HFF-Myc (cell line): ENCODE measurements around the gene TRIM32.
A peak's percentile ranks its signal among the peaks of the same experiment; 100 is the strongest.

Experiments
- DNase-seq: peaks from one replicate; pipeline ENCODE4 v3.0.0-alpha.2; 2011; ENCODE audit warnings: low read depth; ENCODE audit errors: extremely low read depth
- H3K4me3 ChIP-seq: replicated peaks from 2 replicates; pipeline ENCODE4 v1.5.1; 2011; ENCODE audit warnings: low read depth, mild to moderate bottlenecking, control low read depth, low read length
- TF ChIP-seq, protein P1 (sequence below): IDR thresholded peaks from 2 replicates; pipeline ENCODE4 v1.5.1; 2012; ENCODE audit warnings: mild to moderate bottlenecking, low read depth, low read length, control low read depth; ENCODE audit errors: missing control alignments

TRIM32 gene, protein sequence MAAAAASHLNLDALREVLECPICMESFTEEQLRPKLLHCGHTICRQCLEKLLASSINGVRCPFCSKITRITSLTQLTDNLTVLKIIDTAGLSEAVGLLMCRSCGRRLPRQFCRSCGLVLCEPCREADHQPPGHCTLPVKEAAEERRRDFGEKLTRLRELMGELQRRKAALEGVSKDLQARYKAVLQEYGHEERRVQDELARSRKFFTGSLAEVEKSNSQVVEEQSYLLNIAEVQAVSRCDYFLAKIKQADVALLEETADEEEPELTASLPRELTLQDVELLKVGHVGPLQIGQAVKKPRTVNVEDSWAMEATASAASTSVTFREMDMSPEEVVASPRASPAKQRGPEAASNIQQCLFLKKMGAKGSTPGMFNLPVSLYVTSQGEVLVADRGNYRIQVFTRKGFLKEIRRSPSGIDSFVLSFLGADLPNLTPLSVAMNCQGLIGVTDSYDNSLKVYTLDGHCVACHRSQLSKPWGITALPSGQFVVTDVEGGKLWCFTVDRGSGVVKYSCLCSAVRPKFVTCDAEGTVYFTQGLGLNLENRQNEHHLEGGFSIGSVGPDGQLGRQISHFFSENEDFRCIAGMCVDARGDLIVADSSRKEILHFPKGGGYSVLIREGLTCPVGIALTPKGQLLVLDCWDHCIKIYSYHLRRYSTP

DNA sequence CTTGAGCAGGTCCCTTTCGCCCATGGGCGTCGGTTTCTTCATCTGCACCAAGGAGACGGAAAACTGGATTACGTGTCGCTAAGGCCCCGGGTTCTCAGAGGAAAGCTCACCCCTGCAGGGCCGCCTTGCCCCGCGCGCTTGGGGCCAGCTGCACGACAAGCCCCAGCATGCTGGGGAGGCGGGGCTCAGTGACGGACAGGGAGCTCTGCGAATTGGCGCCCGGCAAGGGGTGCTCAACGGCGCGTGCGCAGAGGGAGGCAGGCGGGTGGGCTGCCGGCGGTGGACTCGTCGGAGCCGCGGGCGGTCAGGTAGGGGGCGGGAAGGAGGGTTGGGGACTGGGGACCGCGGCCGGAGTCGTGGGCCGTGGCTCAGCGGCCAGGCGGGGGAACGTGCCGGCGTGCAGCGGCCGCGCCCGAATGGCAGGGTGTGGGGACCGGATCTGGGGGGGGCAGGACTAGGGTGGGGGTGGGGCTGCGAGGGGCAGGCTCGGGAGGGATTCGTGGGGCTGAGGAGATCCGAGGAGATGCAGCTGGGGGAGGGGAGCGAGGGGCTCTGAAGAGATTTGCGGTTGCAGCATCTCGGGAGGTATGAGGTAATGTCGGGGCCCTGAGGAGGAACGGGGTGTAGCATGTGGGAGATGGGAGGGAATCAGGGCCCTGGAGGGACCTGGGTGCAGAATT is at the start of gene TRIM32:
TSS of gene TRIM32 (plus strand) at position 232 of the 680 bp plus-strand sequence. CDS start 10,438 bp downstream, outside the sequence.
- peak; percentile 51 for DNase-seq
- H3K4me3 ChIP-seq = peak within 1 kb of the TSS; percentile 86
- TF ChIP-seq, protein P1, sequence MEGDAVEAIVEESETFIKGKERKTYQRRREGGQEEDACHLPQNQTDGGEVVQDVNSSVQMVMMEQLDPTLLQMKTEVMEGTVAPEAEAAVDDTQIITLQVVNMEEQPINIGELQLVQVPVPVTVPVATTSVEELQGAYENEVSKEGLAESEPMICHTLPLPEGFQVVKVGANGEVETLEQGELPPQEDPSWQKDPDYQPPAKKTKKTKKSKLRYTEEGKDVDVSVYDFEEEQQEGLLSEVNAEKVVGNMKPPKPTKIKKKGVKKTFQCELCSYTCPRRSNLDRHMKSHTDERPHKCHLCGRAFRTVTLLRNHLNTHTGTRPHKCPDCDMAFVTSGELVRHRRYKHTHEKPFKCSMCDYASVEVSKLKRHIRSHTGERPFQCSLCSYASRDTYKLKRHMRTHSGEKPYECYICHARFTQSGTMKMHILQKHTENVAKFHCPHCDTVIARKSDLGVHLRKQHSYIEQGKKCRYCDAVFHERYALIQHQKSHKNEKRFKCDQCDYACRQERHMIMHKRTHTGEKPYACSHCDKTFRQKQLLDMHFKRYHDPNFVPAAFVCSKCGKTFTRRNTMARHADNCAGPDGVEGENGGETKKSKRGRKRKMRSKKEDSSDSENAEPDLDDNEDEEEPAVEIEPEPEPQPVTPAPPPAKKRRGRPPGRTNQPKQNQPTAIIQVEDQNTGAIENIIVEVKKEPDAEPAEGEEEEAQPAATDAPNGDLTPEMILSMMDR = no peak

DNA sequence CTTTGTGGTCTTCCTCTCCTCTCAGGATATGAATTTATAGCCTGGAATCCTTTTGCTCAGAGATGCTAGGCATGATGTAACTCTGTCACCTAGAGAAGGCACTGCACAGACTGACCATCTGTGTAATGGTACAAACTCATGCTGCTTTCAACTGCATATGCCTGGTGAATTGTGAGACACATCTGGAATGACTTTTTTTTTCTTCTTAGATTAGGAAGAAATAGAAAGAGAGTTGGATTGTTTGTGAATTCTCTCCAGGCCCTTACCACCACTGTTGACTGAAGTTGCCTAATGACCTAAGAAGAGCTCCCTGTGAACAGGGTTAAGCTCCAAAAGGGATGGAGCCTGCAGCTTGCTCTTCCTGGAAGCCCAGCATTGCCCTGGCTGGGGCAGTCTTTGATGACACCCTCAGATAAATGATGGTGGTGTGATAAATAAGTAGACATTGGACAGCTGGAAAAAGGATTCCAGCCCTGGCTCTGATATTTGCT is 47.8 kb upstream of the TRIM32 start:
- TF ChIP-seq, protein P1 = no peak
- peak; percentile 66 for DNase-seq
- no peak overlapping the region for H3K4me3 ChIP-seq

DNA sequence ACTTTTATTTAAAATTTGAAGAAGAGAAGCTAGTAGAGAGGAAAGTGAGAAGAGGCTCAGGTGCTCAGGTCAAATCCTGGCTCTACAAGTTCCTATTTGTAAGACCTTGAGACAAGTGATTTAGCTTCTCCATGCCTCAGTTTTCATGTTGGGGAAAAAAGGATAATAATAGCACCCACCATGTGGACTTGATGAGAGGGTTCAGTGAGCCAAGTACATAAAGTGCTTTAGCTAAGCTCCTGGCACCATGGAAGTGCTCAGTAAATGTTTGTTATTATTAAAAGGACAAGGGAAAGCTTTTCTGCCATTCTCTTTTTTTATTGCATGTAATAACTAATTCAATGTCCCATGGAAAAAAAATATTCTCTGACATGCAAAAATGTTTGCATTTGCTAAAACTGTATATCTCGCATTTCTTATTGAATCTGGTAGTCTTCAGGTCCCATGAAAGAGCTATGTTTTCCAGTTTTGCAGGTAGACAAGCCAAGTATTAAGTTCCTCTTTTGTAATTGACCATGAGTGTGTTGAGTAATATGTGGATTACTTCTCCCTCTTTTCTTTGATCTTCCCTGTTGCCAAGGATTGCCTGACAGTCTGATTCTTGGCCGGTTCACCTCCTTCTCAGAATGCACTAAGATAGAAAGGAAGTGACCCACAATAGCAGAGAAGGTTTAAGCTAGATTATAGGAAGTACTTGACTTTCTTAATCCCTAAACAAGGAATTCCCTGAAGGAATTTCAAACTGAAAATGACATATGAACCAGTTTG is 45.6 kb upstream of the TRIM32 start:
- DNase-seq = no peak
- TF ChIP-seq, protein P1 = no peak
- H3K4me3 ChIP-seq = no peak overlapping the region

DNA sequence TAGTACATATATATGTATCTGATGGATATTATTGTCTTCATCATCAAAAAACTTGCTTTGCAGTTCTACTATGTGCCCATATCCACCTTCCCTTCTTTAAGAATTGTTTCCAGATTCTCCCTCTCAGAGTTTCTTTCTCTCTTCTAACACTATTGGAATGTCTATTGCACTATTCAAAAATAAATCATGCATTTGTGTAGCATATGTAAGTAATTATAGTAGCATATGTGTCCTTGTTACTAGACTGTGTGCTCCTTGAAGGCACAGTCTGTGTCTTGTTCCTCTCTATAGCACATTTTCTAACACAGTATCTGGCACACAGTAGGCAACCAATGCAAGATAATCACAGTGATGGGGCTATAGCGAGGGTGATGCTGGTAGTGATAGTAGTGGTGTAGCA is 43.4 kb upstream of the TRIM32 start:
- DNase-seq = peak; percentile 32
- no peak overlapping the region for H3K4me3 ChIP-seq
- TF ChIP-seq, protein P1 = no peak

DNA sequence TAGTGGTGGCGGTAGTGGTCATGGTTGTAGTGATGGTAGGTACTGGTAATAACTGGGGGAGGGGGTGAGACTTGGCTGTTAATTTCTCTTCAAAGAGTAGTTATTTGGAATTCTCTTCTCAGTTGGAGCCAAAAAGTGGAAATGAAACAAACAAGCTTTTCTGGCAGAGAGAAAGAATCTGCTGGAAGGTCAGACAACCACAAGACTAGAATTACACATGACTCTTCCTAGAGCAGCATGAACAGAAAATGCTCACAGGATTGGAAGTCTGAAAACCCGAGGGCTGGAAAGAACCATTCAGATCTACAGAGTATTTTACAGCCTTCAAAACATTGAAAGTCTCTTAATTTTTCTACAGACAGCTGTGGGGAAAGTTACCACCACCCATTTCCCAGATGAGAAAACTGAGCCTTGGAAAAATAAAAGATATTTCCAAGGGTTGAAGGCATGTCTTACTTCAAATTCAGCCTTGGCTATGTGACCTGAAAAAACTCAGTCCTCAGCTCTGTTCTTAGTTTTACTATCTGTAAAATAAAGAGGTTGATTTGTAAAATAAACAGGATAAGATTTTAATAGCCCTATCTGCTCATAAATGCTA is 42.9 kb upstream of the TRIM32 start:
- no peak overlapping the region for H3K4me3 ChIP-seq
- DNase-seq = no peak
- TF ChIP-seq, protein P1 = no peak
